DND-41 (cell line): ENCODE results near the gene RYR2.

ENCODE experiments used
- CTCF ChIP-seq: IDR thresholded peaks from 2 replicates; pipeline ENCODE4 v1.5.1; 2012; ENCODE audit warnings: borderline replicate concordance, low read length, moderate library complexity, mild to moderate bottlenecking; ENCODE audit not compliant: poor library complexity, severe bottlenecking; ENCODE audit errors: extremely low read depth
- EZH2 ChIP-seq: IDR thresholded peaks from 3 replicates; pipeline ENCODE4 v1.6.1; 2012; ENCODE audit warnings: borderline replicate concordance, low read depth, mild to moderate bottlenecking, moderate library complexity, low read length, inconsistent platforms; ENCODE audit not compliant: severe bottlenecking

DNA sequence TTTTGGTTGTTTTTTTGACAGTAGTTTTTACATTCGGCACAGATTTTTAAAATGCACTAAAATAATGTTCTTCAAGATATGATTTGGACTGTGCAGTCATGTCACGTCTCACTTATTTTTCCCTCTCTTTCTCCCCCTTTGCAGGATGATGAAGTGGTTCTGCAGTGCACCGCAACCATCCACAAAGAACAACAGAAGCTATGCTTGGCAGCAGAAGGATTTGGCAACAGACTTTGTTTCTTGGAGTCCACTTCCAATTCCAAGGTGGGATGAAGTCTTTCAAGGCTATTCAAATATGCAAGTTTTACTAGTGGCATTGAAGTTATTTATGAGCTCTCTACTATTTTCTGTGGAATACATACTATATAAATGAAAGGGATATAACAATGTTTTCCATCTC is 228.4 kb downstream of the RYR2 start:
- no peak for TF ChIP-seq EZH2
- no peak for TF ChIP-seq CTCF
